COR-L47 (cell line): Measurements from ENCODE around the gene NKAIN2.

Source experiments
- DNase-seq: peaks from one replicate; lab custom pipeline; 2025; lab: John Stamatoyannopoulos, UW

NKAIN2 gene

DNA sequence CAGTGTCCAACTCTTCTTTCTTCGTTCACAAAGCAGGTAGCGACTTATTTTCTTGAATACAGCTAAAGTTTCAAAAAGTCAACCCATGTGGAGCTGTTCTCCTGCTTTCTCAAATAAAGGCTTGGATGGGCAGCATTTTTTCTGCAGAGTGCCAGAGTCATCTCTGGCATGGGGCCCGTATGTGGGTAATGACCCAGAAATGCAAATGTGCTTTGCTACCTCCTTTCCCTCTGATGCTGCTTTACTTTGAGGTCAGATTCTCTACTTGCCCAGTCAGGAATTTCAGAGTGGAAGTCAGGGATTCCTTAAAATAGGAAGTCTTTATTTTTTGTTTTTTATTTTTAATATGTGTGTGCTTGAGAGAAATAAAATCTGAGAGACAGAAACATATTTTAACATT lies 4.9 kb downstream of the NKAIN2 start:
- peak; percentile 45 for DNase-seq

- no peak for DNase-seq
These were observed 6.5 kb downstream of the NKAIN2 start for GRCh38 chr6:123810214-123810613.

DNA sequence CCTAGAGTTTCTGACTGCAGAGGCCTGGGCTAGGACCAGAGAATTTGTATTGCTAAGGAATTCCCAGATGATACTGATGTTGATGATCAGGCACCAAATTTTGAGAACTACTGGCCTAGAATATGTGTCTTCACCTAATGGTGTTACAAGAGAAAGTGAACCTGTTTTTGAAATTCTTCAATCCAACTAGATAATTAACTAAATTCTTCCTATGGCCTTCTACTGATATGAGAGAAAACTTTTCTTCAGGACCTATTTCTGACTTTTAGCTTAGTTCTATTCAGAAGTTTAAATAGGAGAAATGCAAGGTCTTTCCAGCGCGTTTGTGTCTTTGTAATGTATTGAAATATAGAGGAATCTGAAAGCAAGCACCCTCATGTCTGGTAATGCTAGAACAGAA lies 7.3 kb downstream of the NKAIN2 start:
- DNase-seq = no peak

GRCh38 chr6:123811378-123811777 lies 7.7 kb downstream of the NKAIN2 start:
- no peak for DNase-seq

GRCh38 chr6:123812621-123813020 lies 9.0 kb downstream of the NKAIN2 start:
- no peak for DNase-seq

DNA sequence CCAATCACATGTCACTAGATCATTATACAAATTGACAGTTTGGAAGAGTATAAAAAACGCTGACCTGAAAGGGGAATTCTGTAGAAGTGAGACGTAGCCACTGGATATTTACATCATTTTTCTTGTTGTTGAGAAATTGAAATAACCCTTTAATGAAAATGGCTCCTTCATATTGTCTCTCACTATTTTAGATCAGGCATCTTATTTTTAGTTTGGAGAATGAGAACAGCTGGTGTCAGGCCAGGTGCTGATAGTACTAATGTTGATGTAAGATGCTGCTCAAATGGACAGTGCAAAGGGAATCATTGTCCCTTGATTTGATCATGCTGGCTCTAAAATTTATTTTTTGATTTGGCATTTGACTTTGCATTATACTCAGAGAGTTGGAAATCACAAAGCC lies 17.4 kb downstream of the NKAIN2 start:
- DNase-seq = no peak

- no peak for DNase-seq
These were observed 25.8 kb downstream of the NKAIN2 start for GRCh38 chr6:123829302-123829953.

DNA sequence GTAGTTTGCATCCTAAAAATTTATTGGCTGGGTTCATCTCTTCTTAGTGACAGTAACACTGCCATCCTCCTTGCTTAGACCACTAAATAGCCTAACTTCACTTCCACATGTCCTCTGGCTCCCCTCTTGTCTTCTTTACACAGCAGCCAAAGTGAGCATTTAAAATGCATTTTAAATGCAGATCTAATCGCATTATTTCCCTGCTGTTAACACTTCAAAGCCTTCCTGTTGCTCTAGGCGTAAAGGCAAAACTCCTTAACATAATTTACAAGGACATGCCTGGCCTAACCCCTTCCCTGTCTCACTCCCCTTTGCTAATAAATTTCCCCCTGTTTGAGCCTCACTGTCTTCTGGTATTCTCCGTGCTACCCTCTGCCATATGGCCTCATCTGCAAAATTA lies 26.5 kb downstream of the NKAIN2 start:
- DNase-seq = no peak

- no peak for DNase-seq
These were observed 35.0 kb downstream of the NKAIN2 start for GRCh38 chr6:123838505-123839234.

DNA sequence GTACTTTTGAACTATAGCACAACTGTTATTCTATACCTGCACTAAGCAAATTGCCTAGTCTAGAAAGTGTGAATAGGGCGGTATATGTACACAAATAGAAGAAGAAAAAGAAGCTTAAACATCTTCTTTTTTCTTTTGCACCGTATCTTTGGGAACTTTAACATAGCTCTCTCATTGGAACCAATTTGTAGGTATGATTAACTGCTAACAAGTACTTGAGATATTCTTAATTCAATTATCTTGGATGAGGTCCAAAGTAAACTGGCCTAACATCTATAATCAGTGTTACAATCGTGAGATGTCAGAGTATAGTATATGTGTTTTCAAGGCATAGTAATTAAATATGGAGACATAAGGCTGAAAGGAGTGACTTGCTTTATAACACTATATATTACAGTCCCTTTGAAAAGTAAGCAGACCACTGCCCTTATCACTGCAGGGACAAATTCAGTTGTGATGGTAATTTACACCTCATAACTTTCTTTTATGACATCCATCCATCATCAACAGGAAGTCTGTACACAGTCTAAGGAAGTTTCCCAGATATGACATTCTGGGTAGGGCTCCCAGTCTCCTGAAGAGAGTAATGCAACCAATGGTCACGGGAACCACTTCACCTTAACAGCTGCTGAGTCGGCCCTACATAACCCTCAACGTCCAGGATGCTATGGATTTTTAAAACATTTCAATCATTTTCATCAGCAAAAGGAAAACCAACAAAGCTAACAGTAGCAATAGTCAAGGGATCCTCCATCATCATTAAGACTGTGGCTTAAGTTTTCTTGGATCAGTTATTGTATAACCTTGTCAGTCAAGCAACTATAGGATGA lies 37.6 kb downstream of the NKAIN2 start:
- peak; percentile 40 for DNase-seq

DNA sequence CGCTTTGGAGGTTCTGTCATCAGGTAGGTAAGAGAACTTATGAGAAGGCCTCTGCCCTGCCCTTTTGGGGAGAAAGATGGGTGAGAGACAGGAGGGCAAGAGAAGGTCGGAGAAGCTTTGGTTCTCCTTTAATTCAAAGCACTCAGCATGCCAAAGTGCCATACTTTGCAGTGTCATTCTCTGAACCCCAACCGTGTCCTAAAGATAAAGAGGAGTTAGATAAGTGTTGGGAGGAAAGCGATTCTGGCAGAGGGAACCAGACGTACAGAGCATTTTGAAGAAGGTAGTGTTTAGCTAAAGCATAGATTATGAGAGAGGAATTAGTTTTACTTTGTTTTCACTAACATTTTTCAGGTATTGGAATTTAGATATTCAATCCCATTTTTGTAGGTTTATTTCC lies 40.3 kb downstream of the NKAIN2 start:
- DNase-seq = no peak

- DNase-seq = no peak
These were observed 44.7 kb downstream of the NKAIN2 start for GRCh38 chr6:123848347-123848746.

DNA sequence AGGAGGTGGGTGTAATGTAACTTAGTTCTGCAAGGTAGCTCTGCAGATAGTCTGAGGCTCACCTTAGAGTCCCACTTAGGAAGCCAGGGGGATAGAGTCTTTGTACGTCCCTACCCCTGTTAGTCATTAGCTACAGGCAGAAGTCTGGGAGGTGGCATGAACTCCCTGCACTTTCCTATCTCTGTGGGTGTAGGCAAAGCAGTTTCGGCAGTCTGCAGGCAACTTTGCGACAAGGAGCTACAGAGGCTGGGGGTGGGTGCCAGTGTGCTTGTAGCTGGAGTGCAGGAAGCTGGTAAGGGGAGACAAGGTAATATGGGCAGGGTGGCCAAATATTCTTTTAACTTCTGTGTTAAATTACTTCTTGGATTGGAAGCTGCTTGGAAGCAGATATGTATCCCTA lies 45.7 kb downstream of the NKAIN2 start:
- no peak for DNase-seq

DNA sequence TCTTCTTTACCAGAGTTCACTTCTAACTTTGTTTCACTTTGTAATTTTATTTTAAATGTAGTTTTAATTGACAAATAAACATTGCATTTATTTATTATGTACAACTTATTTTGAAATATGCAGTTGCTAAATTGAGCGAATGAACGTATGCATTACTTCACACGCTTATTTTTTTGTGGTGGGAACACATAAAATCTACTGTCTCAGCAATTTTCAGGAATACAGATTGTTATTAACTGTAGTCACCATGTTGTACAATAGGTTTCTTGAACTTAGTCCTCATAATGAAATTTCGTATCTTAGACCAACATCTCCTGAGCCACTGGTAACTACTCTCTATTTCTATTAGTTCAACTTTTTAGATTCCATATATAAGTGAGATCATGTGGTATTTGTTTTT lies 46.9 kb downstream of the NKAIN2 start:
- no peak for DNase-seq

GRCh38 chr6:123854201-123854600 lies 50.5 kb downstream of the NKAIN2 start:
- DNase-seq = no peak

DNA sequence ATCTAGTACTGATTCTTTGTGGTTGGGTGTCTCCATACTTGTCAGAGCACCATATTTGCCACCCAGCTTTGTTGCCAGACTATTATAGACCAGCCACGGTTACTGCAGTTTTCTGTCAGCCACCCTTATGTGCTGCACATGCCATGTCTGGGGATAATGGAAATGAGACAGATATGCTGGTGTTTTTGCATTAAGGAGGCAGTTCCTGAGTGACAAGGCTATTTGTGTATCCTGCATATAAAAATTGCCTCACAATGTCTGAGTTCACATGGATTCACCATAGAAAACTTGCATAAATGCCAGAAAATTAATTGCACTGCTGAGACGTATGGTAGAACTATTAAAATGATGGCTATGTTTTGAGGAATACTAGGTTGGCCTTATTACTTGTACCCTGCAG lies 51.8 kb downstream of the NKAIN2 start:
- no peak for DNase-seq

GRCh38 chr6:123859291-123859690 lies 55.6 kb downstream of the NKAIN2 start:
- no peak for DNase-seq

DNA sequence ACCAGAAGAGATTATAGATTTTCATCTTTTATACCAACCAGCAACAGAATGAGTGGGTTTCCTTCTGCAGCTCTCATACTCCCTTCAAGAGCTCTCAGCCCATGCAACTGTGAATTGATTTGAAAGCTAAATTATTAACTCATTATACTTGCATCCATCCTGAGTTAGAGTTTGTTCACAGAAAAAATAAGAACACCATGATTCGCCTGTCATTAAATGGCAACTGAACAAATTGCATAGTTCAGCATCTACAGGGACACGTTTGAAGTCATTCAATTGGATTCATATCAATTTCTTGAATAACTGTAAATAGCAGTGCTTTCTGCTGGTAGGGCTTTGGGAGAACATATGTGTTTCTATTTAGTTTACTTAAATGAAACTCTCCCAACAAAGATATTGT lies 65.7 kb downstream of the NKAIN2 start:
- no peak for DNase-seq

GRCh38 chr6:123873974-123874373 lies 70.3 kb downstream of the NKAIN2 start:
- DNase-seq = no peak

GRCh38 chr6:123875784-123876183 lies 72.1 kb downstream of the NKAIN2 start:
- no peak for DNase-seq

GRCh38 chr6:123879749-123880148 lies 76.1 kb downstream of the NKAIN2 start:
- no peak for DNase-seq

- no peak for DNase-seq
These were observed 85.3 kb downstream of the NKAIN2 start for GRCh38 chr6:123888771-123889513.
